CD4-positive, alpha-beta T cell (primary cell): ENCODE results near the gene GNA12. TPM values are rescaled to one million over a fixed set of nuclear protein-coding genes. Genes with fewer than 3 reads are reported as not detected.

Experiments
- ATAC-seq: fragments of 200-7000 bp; cut with Tn5 transposase; one replicate; pipeline ENCODE4 v1.10.0; 2022; ENCODE audit warnings: mild to moderate bottlenecking; ENCODE audit not compliant: poor library complexity
- CTCF ChIA-PET: fragments of 350-600 bp; sonication (Branson Sonifier 250); formaldehyde crosslinking; loops from one replicate; lab custom pipeline; 2021; ENCODE audit warnings: antibody characterized with exemption, inconsistent platforms; lab: Charles Lee
- POLR2A ChIA-PET: fragments of 350-600 bp; sonication (Branson Sonifier 250); formaldehyde crosslinking; loops from one replicate; lab custom pipeline; 2021; ENCODE audit warnings: antibody characterized with exemption, inconsistent platforms; lab: Charles Lee
- DNase-seq, 14 experiments: peaks; one replicate each; pipeline ENCODE4 v3.0.0-alpha.2; 2013 to 2020; ENCODE audit warnings: mixed read lengths in 2 of 14
- H3K27ac ChIP-seq, 2 donors: one replicate each; pipeline versions ENCODE4 v1.5.1 to v1.7.0; 2013; ENCODE audit warnings: low read length in 2 of 2, low read depth in 1 of 2, mild to moderate bottlenecking in 1 of 2
- H3K27me3 ChIP-seq, 2 experiments: 1 replicate in 1 of 2; 2 replicates in 1 of 2; pipeline versions ENCODE4 v1.6.1 to v1.7.0; 2013; ENCODE audit warnings: low read length in 2 of 2, control low read depth in 1 of 2, mild to moderate bottlenecking in 1 of 2, moderate library complexity in 1 of 2; ENCODE audit not compliant: insufficient read depth in 2 of 2, control insufficient read depth in 1 of 2
- H3K36me3 ChIP-seq: one replicate; pipeline ENCODE4 v1.6.1; 2013; ENCODE audit warnings: low read length, control low read depth; ENCODE audit not compliant: insufficient read depth
- H3K4me1 ChIP-seq: one replicate; pipeline ENCODE4 v1.6.1; 2013; ENCODE audit warnings: low read length, control low read depth; ENCODE audit not compliant: insufficient read depth
- H3K4me3 ChIP-seq: one replicate; pipeline ENCODE4 v1.5.1; 2013; ENCODE audit warnings: mild to moderate bottlenecking, low read length, moderate library complexity
- H3K9me3 ChIP-seq, 2 experiments: 1 replicate in 1 of 2; 2 replicates in 1 of 2; pipeline versions ENCODE4 v1.6.1 to v1.7.0; 2013; ENCODE audit warnings: low read length in 2 of 2, mild to moderate bottlenecking in 2 of 2, control low read depth in 1 of 2, moderate library complexity in 1 of 2; ENCODE audit not compliant: control insufficient read depth in 1 of 2, insufficient read depth in 1 of 2
- H3K27ac Mint-ChIP-seq: one replicate; pipeline ENCODE4 v1.8.0; 2020; ENCODE audit warnings: mixed read lengths
- H3K27me3 Mint-ChIP-seq: one replicate; pipeline ENCODE4 v1.8.0; 2021; ENCODE audit warnings: mixed read lengths
- H3K36me3 Mint-ChIP-seq: one replicate; pipeline ENCODE4 v1.8.0; 2021; ENCODE audit warnings: low read depth, mixed read lengths
- H3K4me1 Mint-ChIP-seq: one replicate; pipeline ENCODE4 v1.8.0; 2021; ENCODE audit warnings: low read depth, mixed read lengths
- H3K4me3 Mint-ChIP-seq: one replicate; pipeline ENCODE4 v1.8.0; 2020; ENCODE audit warnings: mild to moderate bottlenecking, mixed read lengths
- H3K9me3 Mint-ChIP-seq: one replicate; pipeline ENCODE4 v1.8.0; 2020; ENCODE audit warnings: mixed read lengths
- intact Hi-C, 2 experiments: fragments of 100-400 bp; cut with DNase I in 1 of 2; cut with micrococcal nuclease in 1 of 2; formaldehyde crosslinking; loops; one replicate each; pipeline versions ENCODE4 v1.15.1 to v1.9.0; 2023 to 2025; cut with DNase I, micrococcal nuclease
- total RNA-seq, 174 experiments: library from RNA in 2 of 174; stranded (reverse) in 2 of 174; gene quantifications; one replicate each; pipeline ENCODE4 v1.2.3 and lab custom pipeline; 2021 to 2026
- TF ChIP-seq, protein P1 (sequence below): fragments of 200-600 bp; IDR thresholded peaks from one replicate; pipeline ENCODE4 v1.8.0; 2022; ENCODE audit warnings: antibody characterized with exemption, mild to moderate bottlenecking

GNA12 gene
- total RNA-seq, 2 experiments from 2014 or later, result 16.0 to 16.1 TPM

DNA sequence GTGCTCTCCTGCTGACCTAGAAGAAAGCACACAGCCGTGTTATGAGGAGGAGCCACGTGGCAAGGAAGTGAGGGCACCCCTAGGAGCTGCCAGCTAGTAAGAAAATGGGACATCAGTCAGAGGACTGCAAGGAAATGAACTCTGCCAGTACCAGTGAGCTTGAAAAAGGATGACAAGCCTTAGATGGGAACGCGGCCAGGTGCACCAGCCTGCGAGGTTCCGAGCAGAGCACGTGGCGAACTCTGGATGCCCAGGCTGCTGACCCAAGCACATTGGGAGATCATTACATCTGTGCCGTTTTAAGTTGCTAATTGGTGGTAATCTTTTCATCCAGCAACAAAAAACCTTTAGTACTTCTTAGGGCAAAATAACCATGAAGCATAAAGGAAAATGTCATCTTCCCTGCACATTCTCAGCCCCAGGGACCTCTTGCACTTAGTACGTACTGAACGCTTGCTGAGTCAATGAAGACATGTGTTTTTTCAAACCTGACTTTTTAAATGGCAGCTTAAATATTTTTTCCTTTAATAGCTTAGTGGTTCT, 86.7 kb downstream of the GNA12 start:
- Mint-ChIP-seq H3K9me3 (no peaks in the 10 kb centered on the region), H3K36me3 (peaks cover 54% of the 10 kb centered on the region), H3K4me3 (no peak overlapping the region), H3K27ac (peak overlapping the region; percentile 54), H3K4me1 (peaks cover 30% of the 10 kb centered on the region), H3K27me3 (no peaks in the 10 kb centered on the region)
- ChIA-PET CTCF (interaction anchor here (1.1 kb wide), 1 partner anchor 48 kb away, joined by 4 read pairs; no protein-coding TSS in a partner anchor), POLR2A (interaction anchor here (0.6 to 1.3 kb wide), 2 partner anchors 47 to 225 kb away, joined by 3 to 5 read pairs; no protein-coding TSS in a partner anchor)
- no peak for ATAC-seq
- H3K36me3 ChIP-seq, result peaks cover 8% of the 10 kb centered on the region
- intact Hi-C loops, result no loop called here
- H3K27ac ChIP-seq, result no peak overlapping the region
- no peaks in the 10 kb centered on the region for H3K27me3 ChIP-seq
- no peaks in the 10 kb centered on the region for H3K9me3 ChIP-seq
- H3K4me1 ChIP-seq, result peaks cover 28% of the 10 kb centered on the region
- TF ChIP-seq, protein P1, sequence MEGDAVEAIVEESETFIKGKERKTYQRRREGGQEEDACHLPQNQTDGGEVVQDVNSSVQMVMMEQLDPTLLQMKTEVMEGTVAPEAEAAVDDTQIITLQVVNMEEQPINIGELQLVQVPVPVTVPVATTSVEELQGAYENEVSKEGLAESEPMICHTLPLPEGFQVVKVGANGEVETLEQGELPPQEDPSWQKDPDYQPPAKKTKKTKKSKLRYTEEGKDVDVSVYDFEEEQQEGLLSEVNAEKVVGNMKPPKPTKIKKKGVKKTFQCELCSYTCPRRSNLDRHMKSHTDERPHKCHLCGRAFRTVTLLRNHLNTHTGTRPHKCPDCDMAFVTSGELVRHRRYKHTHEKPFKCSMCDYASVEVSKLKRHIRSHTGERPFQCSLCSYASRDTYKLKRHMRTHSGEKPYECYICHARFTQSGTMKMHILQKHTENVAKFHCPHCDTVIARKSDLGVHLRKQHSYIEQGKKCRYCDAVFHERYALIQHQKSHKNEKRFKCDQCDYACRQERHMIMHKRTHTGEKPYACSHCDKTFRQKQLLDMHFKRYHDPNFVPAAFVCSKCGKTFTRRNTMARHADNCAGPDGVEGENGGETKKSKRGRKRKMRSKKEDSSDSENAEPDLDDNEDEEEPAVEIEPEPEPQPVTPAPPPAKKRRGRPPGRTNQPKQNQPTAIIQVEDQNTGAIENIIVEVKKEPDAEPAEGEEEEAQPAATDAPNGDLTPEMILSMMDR, result no peak
- no peak overlapping the region for H3K4me3 ChIP-seq
- DNase-seq, result no peak

DNA sequence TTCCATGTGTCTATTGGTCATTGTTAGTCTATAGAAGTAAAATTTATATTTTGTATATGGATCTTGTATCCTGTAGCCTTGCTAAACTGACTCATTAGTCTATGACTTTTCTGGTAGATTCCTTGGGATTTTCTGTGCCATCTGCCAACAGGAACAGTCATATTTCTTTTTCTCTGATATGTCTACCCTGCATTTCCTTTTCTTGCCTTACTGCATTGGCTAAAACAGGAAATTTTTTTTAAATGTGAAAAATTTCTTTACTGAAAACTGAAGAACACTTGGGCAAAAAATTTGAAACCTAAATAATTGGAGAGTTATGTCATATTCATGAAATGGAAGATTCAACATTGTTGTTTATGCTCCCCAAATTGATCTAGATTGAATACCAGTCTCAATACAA, 88.6 kb downstream of the GNA12 start:
- H3K27ac ChIP-seq, result no peak overlapping the region
- H3K4me3 ChIP-seq, result no peak overlapping the region
- peaks cover 23% of the 10 kb centered on the region for H3K4me1 ChIP-seq
- POLR2A ChIA-PET, result no interaction called here
- H3K27me3 ChIP-seq, result no peaks in the 10 kb centered on the region
- Mint-ChIP-seq H3K4me1 (peaks cover 23% of the 10 kb centered on the region), H3K4me3 (no peak overlapping the region), H3K36me3 (peaks cover 51% of the 10 kb centered on the region), H3K9me3 (no peaks in the 10 kb centered on the region), H3K27ac (no peak overlapping the region), H3K27me3 (no peaks in the 10 kb centered on the region)
- no peaks in the 10 kb centered on the region for H3K9me3 ChIP-seq
- no peak for ATAC-seq
- intact Hi-C loops, result no loop called here
- no peak for DNase-seq
- CTCF ChIA-PET, result no interaction called here
- TF ChIP-seq, protein P1, result no peak
- H3K36me3 ChIP-seq, result peaks cover 3% of the 10 kb centered on the region

DNA sequence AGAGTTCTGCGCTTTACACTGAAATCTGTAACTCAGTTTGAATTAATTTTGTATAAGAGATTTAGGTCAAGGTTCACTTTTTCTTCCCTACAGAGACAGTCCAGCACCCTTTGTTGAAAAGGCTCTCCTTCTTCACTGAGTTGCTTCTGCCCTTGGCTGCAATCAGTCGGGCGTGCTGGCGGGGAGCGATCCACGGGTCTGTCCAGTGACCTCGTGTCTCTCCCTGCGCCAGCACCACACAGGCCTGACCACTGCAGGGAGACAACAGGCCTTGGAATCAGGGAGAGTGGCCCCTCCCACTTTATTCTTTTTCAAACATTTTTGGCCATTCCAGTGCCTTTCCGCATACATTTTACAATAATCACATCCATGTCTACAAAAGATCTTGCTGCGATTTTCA, 89.2 kb downstream of the GNA12 start:
- CTCF ChIA-PET, result no interaction called here
- no peaks in the 10 kb centered on the region for H3K27me3 ChIP-seq
- ATAC-seq (no peak), DNase-seq (no peak)
- H3K4me3 Mint-ChIP-seq, result no peak overlapping the region
- POLR2A ChIA-PET, result no interaction called here
- TF ChIP-seq, protein P1, result no peak
- no peaks in the 10 kb centered on the region for H3K27me3 Mint-ChIP-seq
- intact Hi-C loops, result no loop called here
- H3K27ac Mint-ChIP-seq, result no peak overlapping the region
- peaks cover 18% of the 10 kb centered on the region for H3K4me1 ChIP-seq
- no peak overlapping the region for H3K4me3 ChIP-seq
- no peaks in the 10 kb centered on the region for H3K9me3 ChIP-seq
- H3K36me3 Mint-ChIP-seq, result peaks cover 53% of the 10 kb centered on the region
- no peaks in the 10 kb centered on the region for H3K9me3 Mint-ChIP-seq
- peaks cover 3% of the 10 kb centered on the region for H3K36me3 ChIP-seq
- H3K27ac ChIP-seq, result no peak overlapping the region
- peaks cover 17% of the 10 kb centered on the region for H3K4me1 Mint-ChIP-seq
